IPS DF 19.7 (cell line): ENCODE data around the gene SLCO2A1.

ENCODE experiments used
- DNase-seq: peaks from one replicate; pipeline ENCODE4 v3.0.0-alpha.2; 2013; ENCODE audit warnings: low read depth, low spot score

SLCO2A1 gene

GRCh38 chr3:133933097-133934024 lies 96.4 kb downstream of the SLCO2A1 start:
- no peak for DNase-seq

DNA sequence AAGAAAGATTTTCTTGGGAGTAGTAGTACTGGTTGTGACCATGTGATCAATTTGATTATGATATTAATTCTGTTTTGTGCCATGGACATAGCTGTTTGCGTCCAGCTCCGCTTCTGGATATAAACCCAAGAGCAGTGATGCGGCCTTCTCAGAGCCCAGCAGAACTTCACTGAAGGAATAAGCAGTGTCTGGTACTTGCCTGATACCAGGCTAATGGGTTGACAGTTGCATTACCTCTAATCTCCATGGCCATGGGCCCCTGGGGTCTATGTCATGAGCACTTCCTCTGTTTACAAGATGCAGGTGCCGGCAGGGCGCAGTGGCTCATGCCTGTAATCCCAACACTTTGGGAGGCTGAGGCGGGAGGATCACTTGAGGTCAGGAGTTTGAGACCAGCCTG lies 97.7 kb downstream of the SLCO2A1 start:
- no peak for DNase-seq

- no peak for DNase-seq
Measured at GRCh38 chr3:133931084-133931483, 98.6 kb downstream of the SLCO2A1 start.

DNA sequence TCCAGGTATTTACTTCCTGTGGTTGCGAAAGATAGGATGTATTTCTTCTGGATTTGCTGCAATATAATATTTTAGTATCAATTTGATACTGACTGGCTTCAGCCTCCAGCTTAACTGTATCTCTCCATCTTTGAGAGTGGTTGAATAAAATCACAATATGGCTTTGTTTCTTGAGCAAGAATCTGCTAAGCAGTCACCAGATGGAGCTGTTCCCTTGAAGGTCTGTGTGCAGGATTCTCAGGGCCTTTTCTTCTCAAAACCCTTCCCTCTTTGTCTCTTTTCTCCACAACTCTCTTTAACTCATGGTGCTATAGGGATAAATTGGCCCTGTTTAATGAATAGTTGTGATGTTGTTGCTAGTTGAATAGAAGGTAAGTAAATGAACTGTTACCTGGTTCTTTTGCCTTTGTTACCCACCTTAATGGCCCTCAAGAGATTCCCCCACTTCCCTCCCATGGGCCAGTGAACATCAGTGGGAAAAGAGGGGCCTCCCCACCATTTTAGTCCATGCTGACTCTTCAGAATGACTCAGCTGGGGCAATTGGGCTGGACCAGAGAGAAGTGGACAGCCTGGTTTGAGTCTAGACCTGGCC lies 99.3 kb downstream of the SLCO2A1 start:
- DNase-seq = peak; percentile 50

DNA sequence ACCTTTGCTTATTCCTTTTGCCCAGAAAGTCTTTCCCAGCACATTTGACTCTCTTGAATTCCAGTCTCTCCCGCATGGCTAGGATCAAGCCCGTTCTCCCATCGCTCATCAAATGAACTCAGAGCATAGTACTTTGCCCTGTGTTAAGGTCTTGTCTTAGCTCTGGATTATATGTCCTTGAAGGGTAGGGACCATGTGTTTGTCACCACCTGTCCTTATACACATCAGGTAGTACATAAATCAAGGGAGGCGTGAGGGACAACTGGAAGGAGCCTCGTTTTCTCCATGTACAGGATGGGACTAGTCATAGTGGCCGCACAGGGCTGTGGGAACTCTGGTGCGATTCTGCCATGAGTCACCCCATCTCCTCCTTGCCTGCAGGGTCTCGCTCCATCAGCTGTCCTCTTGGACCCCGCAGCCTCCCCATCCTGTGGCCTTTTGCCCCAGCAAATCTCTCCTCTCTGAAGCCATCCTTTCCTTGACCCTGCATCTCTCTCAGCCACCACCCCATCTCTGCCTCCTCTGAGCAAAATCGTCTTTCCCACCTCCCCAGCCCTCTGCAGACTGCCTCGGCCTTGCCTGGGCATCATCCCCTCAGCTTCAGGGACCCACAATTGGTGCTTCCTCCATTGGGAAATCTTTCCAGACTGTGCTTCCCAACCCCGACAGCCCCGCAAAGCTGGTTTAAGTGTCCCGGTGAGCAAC lies 100.7 kb downstream of the SLCO2A1 start:
- no peak for DNase-seq

- DNase-seq = no peak
Measured at GRCh38 chr3:133928136-133928893, 101.4 kb downstream of the SLCO2A1 start.

DNA sequence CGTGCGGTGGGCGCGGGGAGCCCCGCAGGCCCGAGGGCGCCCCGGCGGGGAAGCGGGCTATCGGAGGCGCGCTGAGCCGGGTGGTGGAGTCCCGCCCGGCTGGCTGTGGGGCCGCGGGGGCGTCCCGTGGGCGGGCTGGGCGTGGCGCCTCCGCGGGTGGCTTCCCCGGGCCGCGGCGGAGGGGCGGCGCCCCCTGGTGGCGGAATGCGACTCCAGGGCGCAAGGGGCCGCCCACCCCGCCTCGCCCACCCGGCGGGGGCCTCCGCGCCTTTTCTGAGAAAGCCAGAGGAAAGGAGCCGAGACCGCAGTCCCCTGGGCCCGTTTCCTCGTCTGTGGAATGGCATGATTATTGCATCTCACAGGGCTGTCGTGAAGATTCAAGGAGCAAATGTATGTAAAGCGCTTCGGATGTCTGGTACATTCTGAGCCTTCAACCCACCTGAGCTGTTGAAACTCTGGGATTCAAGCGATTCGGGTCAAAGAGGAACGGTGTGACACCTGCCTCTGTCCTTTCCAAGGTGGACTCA lies 102.1 kb downstream of the SLCO2A1 start:
- DNase-seq = no peak

- no peak for DNase-seq
Measured at GRCh38 chr3:133926736-133927539, 102.8 kb downstream of the SLCO2A1 start.

DNA sequence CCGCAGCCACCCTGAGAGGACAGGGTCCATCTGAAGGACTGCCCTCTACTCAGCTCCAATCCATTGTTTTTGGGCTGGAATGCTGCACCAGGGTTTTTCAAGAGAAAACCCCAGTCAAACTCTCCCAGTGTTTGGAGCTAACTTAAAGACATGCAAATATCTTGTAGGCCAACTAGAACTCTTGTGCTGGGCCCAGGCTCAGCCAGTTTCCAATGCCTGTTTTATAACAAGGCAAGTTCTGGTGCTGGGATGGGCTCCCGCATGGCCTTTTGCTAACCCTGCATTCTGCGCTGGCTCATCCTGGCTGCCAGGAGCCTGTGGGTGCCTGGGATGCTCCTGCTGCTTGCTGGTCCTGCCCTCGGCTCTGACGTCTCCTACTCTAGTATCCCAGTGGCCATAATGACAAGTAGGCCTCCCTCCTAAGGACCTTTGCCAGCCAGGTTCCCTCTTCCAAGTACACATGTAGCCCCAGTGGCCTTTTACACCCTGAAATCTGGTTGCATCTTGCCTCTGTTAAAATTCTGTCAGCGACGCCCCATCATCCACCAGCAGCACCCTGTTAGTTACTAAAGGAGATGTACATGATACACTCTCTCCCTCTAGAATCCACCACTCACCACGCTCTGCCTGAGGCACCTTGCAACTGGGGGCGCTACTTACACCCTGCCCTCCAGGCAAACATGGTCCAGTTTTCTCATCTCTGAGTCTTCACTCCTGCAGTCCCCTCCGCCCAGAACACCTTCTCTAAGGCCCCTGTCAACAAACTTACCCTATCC lies 103.6 kb downstream of the SLCO2A1 start:
- DNase-seq = no peak

- DNase-seq = no peak
Measured at GRCh38 chr3:133924041-133924440, 105.7 kb downstream of the SLCO2A1 start.

DNA sequence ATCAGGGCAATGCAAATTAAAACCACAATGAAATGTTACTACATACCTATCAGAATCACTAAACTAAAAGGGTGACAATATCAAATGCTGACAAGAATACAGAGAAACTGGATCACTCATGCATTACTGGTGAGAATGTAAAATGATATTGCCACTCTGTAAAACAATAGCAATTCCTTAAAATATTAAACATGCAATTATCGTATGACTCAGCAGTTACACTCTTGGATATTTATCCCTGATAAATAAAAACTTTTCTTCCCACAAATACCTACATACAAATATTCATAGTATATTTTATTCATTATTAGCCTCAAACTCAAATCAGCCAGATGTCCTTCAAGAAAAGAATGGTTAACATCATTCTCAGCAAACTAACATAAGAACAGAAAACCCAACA lies 108.1 kb downstream of the SLCO2A1 start:
- no peak for DNase-seq

GRCh38 chr3:133917144-133917543 lies 112.6 kb downstream of the SLCO2A1 start:
- no peak for DNase-seq

GRCh38 chr3:133915685-133916658 lies 113.8 kb downstream of the SLCO2A1 start:
- no peak for DNase-seq

GRCh38 chr3:133914839-133915600 lies 114.7 kb downstream of the SLCO2A1 start:
- DNase-seq = no peak

DNA sequence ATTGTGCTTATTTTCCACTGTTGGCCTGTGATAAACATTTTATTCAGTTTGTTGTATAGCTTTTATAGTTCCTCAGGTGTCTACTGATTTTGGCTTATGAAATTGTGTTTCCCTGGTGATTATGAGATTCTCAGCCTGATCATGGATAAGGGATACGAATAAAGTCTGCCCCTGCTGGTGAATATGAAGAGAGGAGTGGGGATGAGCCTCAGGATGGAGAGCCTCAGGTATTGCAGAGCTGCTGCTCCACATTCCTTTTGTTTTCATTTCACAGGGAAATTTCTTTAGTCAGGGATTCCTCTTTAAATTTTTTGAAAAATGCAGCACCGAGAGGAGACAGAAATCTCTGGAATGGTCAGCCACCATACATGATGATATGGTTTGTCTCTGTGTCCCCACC lies 119.3 kb downstream of the SLCO2A1 start:
- DNase-seq = no peak

DNA sequence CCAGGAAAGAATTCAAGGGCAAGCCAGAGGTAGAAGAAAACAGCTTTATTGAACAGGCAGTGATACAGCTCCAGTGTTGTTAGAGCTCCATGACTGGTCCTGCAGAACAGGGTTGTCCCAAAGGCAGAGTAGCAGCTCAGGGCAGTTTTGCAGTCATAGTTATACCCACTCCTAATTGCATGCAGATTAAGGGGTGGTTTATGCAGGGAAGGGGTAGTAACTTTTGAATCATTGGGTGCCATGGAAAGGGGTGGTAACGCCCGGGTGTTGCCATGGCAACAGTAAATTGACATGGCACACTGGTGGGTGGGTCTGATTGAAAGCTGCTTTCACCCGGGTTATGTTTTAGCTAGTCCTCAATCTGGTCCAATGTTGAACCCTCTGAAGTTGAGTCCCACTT lies 124.3 kb downstream of the SLCO2A1 start:
- no peak for DNase-seq

DNA sequence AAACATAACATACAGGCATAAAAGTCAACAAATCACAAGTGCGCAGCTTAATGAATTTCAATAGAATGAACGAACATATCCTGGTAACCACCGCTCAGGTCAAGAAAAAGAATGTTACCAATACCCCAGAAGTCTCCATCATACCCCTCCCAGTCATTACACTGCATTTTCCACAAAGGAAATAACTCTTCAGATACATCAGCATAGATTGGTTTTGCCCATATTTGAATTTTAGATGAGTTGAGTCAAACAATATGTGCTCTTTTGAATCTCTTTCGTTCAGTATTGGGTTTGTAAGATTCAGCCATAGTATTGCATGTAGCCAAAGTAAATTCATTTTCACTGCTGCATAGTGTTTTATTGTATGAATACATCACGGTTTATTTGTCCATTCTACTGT lies 127.9 kb downstream of the SLCO2A1 start:
- no peak for DNase-seq

- DNase-seq = no peak
Measured at GRCh38 chr3:133901083-133901482, 128.6 kb downstream of the SLCO2A1 start.
